ENCODE measurements around the gene CPNE7.

- TF ChIP-seq POLR2A (IDR thresholded peaks at IDR 0.05; ENCODE audit: control extremely low read depth in 1 of 2, low read depth in 2 of 2, low read length in 2 of 2), result no peak
- TF ChIP-seq TAF1 (IDR thresholded peaks at IDR 0.05; ENCODE audit: low read depth, low read length), result no peak
- TF ChIP-seq, protein P1, sequence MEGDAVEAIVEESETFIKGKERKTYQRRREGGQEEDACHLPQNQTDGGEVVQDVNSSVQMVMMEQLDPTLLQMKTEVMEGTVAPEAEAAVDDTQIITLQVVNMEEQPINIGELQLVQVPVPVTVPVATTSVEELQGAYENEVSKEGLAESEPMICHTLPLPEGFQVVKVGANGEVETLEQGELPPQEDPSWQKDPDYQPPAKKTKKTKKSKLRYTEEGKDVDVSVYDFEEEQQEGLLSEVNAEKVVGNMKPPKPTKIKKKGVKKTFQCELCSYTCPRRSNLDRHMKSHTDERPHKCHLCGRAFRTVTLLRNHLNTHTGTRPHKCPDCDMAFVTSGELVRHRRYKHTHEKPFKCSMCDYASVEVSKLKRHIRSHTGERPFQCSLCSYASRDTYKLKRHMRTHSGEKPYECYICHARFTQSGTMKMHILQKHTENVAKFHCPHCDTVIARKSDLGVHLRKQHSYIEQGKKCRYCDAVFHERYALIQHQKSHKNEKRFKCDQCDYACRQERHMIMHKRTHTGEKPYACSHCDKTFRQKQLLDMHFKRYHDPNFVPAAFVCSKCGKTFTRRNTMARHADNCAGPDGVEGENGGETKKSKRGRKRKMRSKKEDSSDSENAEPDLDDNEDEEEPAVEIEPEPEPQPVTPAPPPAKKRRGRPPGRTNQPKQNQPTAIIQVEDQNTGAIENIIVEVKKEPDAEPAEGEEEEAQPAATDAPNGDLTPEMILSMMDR (IDR thresholded peaks at IDR 0.05; ENCODE audit: control extremely low read depth in 1 of 3, insufficient read depth in 1 of 3, low read depth in 1 of 3, low read length in 3 of 3), result no peak
- TF ChIP-seq BRCA1 (IDR thresholded peaks at IDR 0.05; ENCODE audit: low read depth, low read length), result no peak
- TF ChIP-seq ATF2 (IDR thresholded peaks at IDR 0.05; ENCODE audit: low read length), result no peak
- no peak for TF ChIP-seq FOSL1 (IDR thresholded peaks at IDR 0.05; ENCODE audit: insufficient read depth, low read depth, low read length)
Observed at GRCh38 chr16:89572485-89573205, 2.9 kb upstream of the CPNE7 start.

All from H1 (cell line).